B cell (primary cell): ENCODE results near the gene REEP2. TPM values are rescaled to one million over a fixed set of nuclear protein-coding genes. Genes with fewer than 3 reads are reported as not detected.

ENCODE experiments used
- ATAC-seq: fragments of 200-7000 bp; cut with Tn5 transposase; one replicate; pipeline ENCODE4 v1.10.0; 2021; ENCODE audit warnings: low read depth, mild to moderate bottlenecking, moderate number of reproducible peaks, moderate library complexity
- CTCF ChIA-PET: fragments of 350-600 bp; sonication (Branson Sonifier 250); formaldehyde crosslinking; loops from one replicate; lab custom pipeline; 2021; ENCODE audit warnings: antibody characterized with exemption, inconsistent platforms; lab: Charles Lee
- POLR2A ChIA-PET: fragments of 350-600 bp; sonication (Branson Sonifier 250); formaldehyde crosslinking; loops from one replicate; lab custom pipeline; 2021; ENCODE audit warnings: antibody characterized with exemption; lab: Charles Lee
- DNase-seq: peaks from one replicate; pipeline ENCODE4 v3.0.0; 2013
- H2AFZ ChIP-seq: 2 replicates; pipeline ENCODE4 v1.6.1; 2012; ENCODE audit warnings: mild to moderate bottlenecking, low read depth, low read length; ENCODE audit not compliant: insufficient read depth, poor library complexity, severe bottlenecking
- H3K27ac ChIP-seq, 2 donors: 1 replicate in 1 of 2; 2 replicates in 1 of 2; pipeline ENCODE4 v1.5.1; 2012 to 2013; ENCODE audit warnings: low read length in 2 of 2, mild to moderate bottlenecking in 2 of 2, moderate library complexity in 1 of 2
- H3K27me3 ChIP-seq, 4 experiments: fragments of 200-600 bp in 1 of 4; sonication (generic) in 1 of 4; replicated peaks in 1 of 4; 1 replicate in 2 of 4; 2 replicates in 2 of 4; pipeline versions ENCODE4 v1.6.1 to v1.7.0; 2013 to 2016; ENCODE audit warnings: low read length in 3 of 4, mild to moderate bottlenecking in 2 of 4, mixed read lengths in 1 of 4, moderate library complexity in 1 of 4; ENCODE audit not compliant: insufficient read depth in 4 of 4, control insufficient read depth in 3 of 4; ENCODE audit errors: control extremely low read depth in 1 of 4
- H3K36me3 ChIP-seq, 2 experiments: replicated peaks in 1 of 2; 1 replicate in 1 of 2; 2 replicates in 1 of 2; pipeline versions ENCODE4 v1.6.1 to v1.7.1; 2013; ENCODE audit warnings: low read length in 1 of 2; ENCODE audit not compliant: insufficient read depth in 2 of 2, control insufficient read depth in 1 of 2; ENCODE audit errors: control extremely low read depth in 1 of 2, extremely low read depth in 1 of 2
- H3K4me1 ChIP-seq, 2 donors: fragments of 200-600 bp in 1 of 2; sonication (generic) in 1 of 2; 1 replicate in 1 of 2; 2 replicates in 1 of 2; pipeline versions ENCODE4 v1.5.1 to v1.6.1; 2013 to 2017; ENCODE audit warnings: low read length in 2 of 2; ENCODE audit not compliant: control insufficient read depth in 2 of 2, insufficient read depth in 2 of 2
- H3K4me2 ChIP-seq: replicated peaks from 2 replicates; pipeline ENCODE3; 2012; ENCODE audit warnings: mild to moderate bottlenecking, low read depth, low read length; ENCODE audit not compliant: poor library complexity, severe bottlenecking
- H3K4me3 ChIP-seq, 5 experiments: fragments of 200-600 bp in 1 of 5; sonication (generic) in 1 of 5; 1 replicate in 3 of 5; 2 replicates in 2 of 5; pipeline versions ENCODE4 v1.5.1 to v1.7.0; 2011 to 2016; ENCODE audit warnings: low read length in 4 of 5, mild to moderate bottlenecking in 4 of 5, low read depth in 2 of 5, control low read depth in 1 of 5, moderate library complexity in 1 of 5; ENCODE audit not compliant: insufficient read depth in 1 of 5; ENCODE audit errors: control extremely low read depth in 1 of 5, extremely low read depth in 1 of 5
- H3K79me2 ChIP-seq: fragments of 200-600 bp; sonication (generic); one replicate; pipeline ENCODE4 v1.6.0; 2016; ENCODE audit warnings: low read length; ENCODE audit not compliant: control insufficient read depth, insufficient read depth
- H3K9ac ChIP-seq: fragments of 200-600 bp; sonication (generic); 2 replicates; pipeline ENCODE4 v1.6.1; 2017; ENCODE audit warnings: mild to moderate bottlenecking, low read length, moderate library complexity
- H3K9me3 ChIP-seq, 3 donors: one replicate each; pipeline versions ENCODE4 v1.6.1 to v1.7.1; 2013; ENCODE audit warnings: low read length in 2 of 3; ENCODE audit not compliant: control insufficient read depth in 2 of 3, insufficient read depth in 1 of 3; ENCODE audit errors: control extremely low read depth in 1 of 3
- H4K20me1 ChIP-seq: 2 replicates; pipeline ENCODE4 v1.6.0; 2012; ENCODE audit warnings: mild to moderate bottlenecking, low read length; ENCODE audit not compliant: insufficient read depth, control insufficient read depth, poor library complexity, severe bottlenecking
- H3K27ac Mint-ChIP-seq: one replicate; pipeline ENCODE4 v1.8.0; 2021; ENCODE audit warnings: mixed read lengths
- H3K27me3 Mint-ChIP-seq: one replicate; pipeline ENCODE4 v1.8.0; 2021; ENCODE audit warnings: mixed read lengths
- H3K4me1 Mint-ChIP-seq: one replicate; pipeline ENCODE4 v1.8.0; 2021; ENCODE audit warnings: mixed read lengths
- H3K4me3 Mint-ChIP-seq: one replicate; pipeline ENCODE4 v1.8.0; 2021; ENCODE audit warnings: mixed read lengths
- H3K9me3 Mint-ChIP-seq: one replicate; pipeline ENCODE4 v1.8.0; 2022; ENCODE audit warnings: mixed read lengths; ENCODE audit not compliant: insufficient read depth
- CTCF ChIP-seq: fragments of 200-600 bp; IDR thresholded peaks from one replicate; pipeline ENCODE4 v1.8.0; 2022; ENCODE audit warnings: antibody characterized with exemption, mild to moderate bottlenecking
- EZH2 ChIP-seq: IDR thresholded peaks from 2 replicates; pipeline ENCODE4 v1.6.1; 2012; ENCODE audit warnings: borderline replicate concordance, low read depth, mild to moderate bottlenecking, moderate library complexity, low read length; ENCODE audit not compliant: insufficient read depth, poor library complexity, severe bottlenecking
- WGBS: methylation state at CpG from one replicate; pipeline ENCODE4 v1.1.5; 2013; ENCODE audit warnings: missing lambda C conversion rate; ENCODE audit not compliant: insufficient coverage; 5-methylcytosine and 5-hydroxymethylcytosine counted together
- intact Hi-C: fragments of 100-400 bp; cut with micrococcal nuclease; formaldehyde crosslinking; loops from one replicate; pipeline ENCODE4 v1.10.0; 2022
- polyA plus RNA-seq: library from polyadenylated mRNA; depleted of rRNA; stranded (reverse); fragments of >200 nt; gene quantifications from 2 replicates; pipeline ENCODE4 v1.2.3, GENCODE V29; 2012
- total RNA-seq, 2 donors: library from RNA; stranded (reverse); fragments of 120-200 nt in 1 of 2; gene quantifications; 1 replicate in 1 of 2; 2 replicates in 1 of 2; pipeline versions ENCODE4 v1.2.3 to v1.2.4, GENCODE V29; 2013 to 2022

Gene REEP2
- total and polyA plus RNA-seq, 2 donors (not counting 1 experiment from before 2014, with no cell fraction given), result 0.20 TPM; not detected in 1

DNA sequence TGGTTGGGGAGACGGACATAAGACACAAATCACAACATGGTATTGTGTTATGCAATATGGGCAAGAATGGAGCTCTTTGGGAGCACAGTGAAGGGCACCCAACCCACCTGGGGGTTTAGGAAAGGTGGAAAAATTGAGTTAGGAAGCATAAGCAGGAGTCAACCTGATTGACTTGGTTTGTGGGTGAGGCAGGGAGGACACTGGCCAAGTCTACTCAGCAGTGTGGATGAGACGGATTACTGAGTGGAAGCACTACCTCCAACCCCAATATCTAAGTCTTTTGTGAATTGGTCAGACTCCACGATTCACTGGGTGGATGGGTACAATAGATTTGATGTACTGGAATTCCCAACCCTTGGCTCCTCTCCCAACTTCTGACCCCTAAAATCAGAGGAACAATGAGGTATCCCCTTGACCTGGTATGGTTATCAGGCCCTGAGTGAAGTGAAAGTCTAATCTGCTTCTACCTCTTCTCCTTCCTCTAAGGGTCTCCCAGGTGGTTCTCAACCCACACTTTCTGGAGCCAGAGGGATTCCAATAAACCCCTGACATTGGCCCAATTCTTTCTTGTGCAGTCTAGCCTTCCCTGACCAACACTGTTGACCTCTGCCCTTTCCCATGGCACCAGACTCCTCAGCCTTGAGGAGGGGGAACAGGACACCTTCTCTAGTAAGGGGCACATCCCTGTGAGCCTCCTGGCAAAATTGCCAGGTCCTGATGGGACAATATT, 31.6 kb downstream of the REEP2 start:
- Histone ChIP-seq H3K4me3 (no peak overlapping the region), H3K27ac (no peak overlapping the region), H4K20me1 (peaks cover 25% of the 10 kb centered on the region), H3K36me3 (peaks cover 0 to 2% of the 10 kb centered on the region in 2 experiments), H3K27me3 (no peaks in the 10 kb centered on the region), H3K9me3 (no peaks in the 10 kb centered on the region), H3K9ac (no peak overlapping the region), H3K4me1 (peaks cover 16 to 17% of the 10 kb centered on the region in 2 donors), H3K4me2 (no peak overlapping the region), H3K79me2 (peaks cover 3% of the 10 kb centered on the region), H2AFZ (no peak overlapping the region)
- H3K27me3 Mint-ChIP-seq, result peaks cover 5% of the 10 kb centered on the region
- WGBS, result 100% methylated on average over 1 of the region's 3 CpGs
- H3K4me1 Mint-ChIP-seq, result peaks cover 26% of the 10 kb centered on the region
- no peak overlapping the region for H3K27ac Mint-ChIP-seq
- intact Hi-C loops, result no loop called here
- DNase-seq, result no peak
- no peak overlapping the region for H3K4me3 Mint-ChIP-seq
- ChIA-PET CTCF (no interaction called here), POLR2A (no interaction called here)
- ATAC-seq, result no peak
- H3K9me3 Mint-ChIP-seq, result no peaks in the 10 kb centered on the region
- TF ChIP-seq EZH2 (no peak), CTCF (no peak)

GRCh38 chr5:138471052-138471361, 32.1 kb downstream of the REEP2 start:
- DNase-seq (no peak), ATAC-seq (no peak)
- CTCF ChIA-PET, result no interaction called here
- Histone ChIP-seq H3K36me3 (peaks cover 0 to 2% of the 10 kb centered on the region in 2 experiments), H3K79me2 (no peaks in the 10 kb centered on the region), H4K20me1 (peaks cover 20% of the 10 kb centered on the region), H3K27ac (no peak overlapping the region), H3K4me1 (peaks cover 12% of the 10 kb centered on the region in 2 donors), H2AFZ (no peak overlapping the region), H3K4me2 (no peak overlapping the region), H3K27me3 (no peaks in the 10 kb centered on the region), H3K9me3 (no peaks in the 10 kb centered on the region), H3K9ac (no peak overlapping the region), H3K4me3 (no peak overlapping the region)
- H3K4me3 Mint-ChIP-seq, result no peak overlapping the region
- H3K27me3 Mint-ChIP-seq, result peaks cover 5% of the 10 kb centered on the region
- TF ChIP-seq CTCF (no peak), EZH2 (no peak)
- no peaks in the 10 kb centered on the region for H3K9me3 Mint-ChIP-seq
- H3K4me1 Mint-ChIP-seq, result peaks cover 24% of the 10 kb centered on the region
- POLR2A ChIA-PET, result no interaction called here
- 84% methylated on average over 2 of the region's 2 CpGs for WGBS
- no peak overlapping the region for H3K27ac Mint-ChIP-seq
- intact Hi-C loops, result no loop called here
